HCT116 (cell line): ENCODE data around the gene CNTFR. TPM values are rescaled to one million over a fixed set of nuclear protein-coding genes. Genes with fewer than 3 reads are reported as not detected.

Experiments
- ATAC-seq: fragments of 200-7000 bp; cut with Tn5 transposase; 2 replicates; pipeline ENCODE4 v1.9.1; 2020; ENCODE audit warnings: mild to moderate bottlenecking, moderate library complexity
- BruUV-seq: library from RNA; stranded (reverse); fragments of 400-500 nt; replicated peaks from 2 replicates; lab custom pipeline; 2021; lab: Mats Ljungman, UMichigan
- CTCF ChIA-PET: fragments of 300-600 bp; sonication (Branson Sonifier 250); formaldehyde crosslinking; loops from one replicate; lab custom pipeline; 2021; ENCODE audit warnings: antibody characterized with exemption; lab: Charles Lee
- POLR2A ChIA-PET: fragments of 300-600, 350-600 bp; sonication (Branson Sonifier 250); formaldehyde crosslinking; loops from one replicate; lab custom pipeline; 2021; ENCODE audit warnings: antibody characterized with exemption; lab: Charles Lee
- RAD21 ChIA-PET, 2 experiments: fragments of 300-600 bp; sonication (Branson Sonifier 250); formaldehyde crosslinking; loops; one replicate each; lab custom pipeline; 2023; ENCODE audit warnings: low total read pairs in 2 of 2; ENCODE audit not compliant: uncharacterized antibody in 2 of 2, unreplicated experiment in 2 of 2, low non-redundant PET in 1 of 2; lab: Charles Lee
- DNase-seq: peaks from one replicate; pipeline ENCODE4 v3.0.0-alpha.2; 2010; ENCODE audit warnings: low read depth, low spot score
- H2AFZ ChIP-seq: fragments of 200-600 bp; shearing (Covaris generic), sonication (generic); 2 replicates; pipeline ENCODE4 v1.6.1; 2017; ENCODE audit warnings: low read depth, mixed run types, mixed read lengths, antibody characterized with exemption, low read length; ENCODE audit not compliant: poor library complexity, severe bottlenecking
- H3K27ac ChIP-seq: 2 replicates; pipeline ENCODE4 v1.5.1; 2012; ENCODE audit warnings: low read depth, low read length
- H3K27me3 ChIP-seq: fragments of 200-600 bp; sonication (generic); 2 replicates; pipeline ENCODE4 v1.6.1; 2016; ENCODE audit warnings: mixed run types, low read length, mixed read lengths; ENCODE audit not compliant: insufficient read depth
- H3K36me3 ChIP-seq, 2 experiments: fragments of 200-500 bp in 1 of 2; fragments of 200-600 bp in 1 of 2; sonication (Bioruptor generic) in 1 of 2; sonication (generic) in 1 of 2; 2 replicates each; pipeline versions ENCODE4 v1.5.1 to v1.6.1; 2014 to 2016; ENCODE audit warnings: low read length in 2 of 2, inconsistent platforms in 1 of 2, mixed read lengths in 1 of 2, mixed run types in 1 of 2; ENCODE audit not compliant: insufficient read depth in 2 of 2, control insufficient read depth in 1 of 2
- H3K4me1 ChIP-seq, 2 experiments: fragments of 200-600 bp in 1 of 2; sonication (generic) in 1 of 2; 2 replicates each; pipeline versions ENCODE4 v1.5.1 to v1.6.1; 2012 to 2017; ENCODE audit warnings: low read length in 2 of 2, inconsistent platforms in 1 of 2, mild to moderate bottlenecking in 1 of 2, mixed read lengths in 1 of 2, mixed run types in 1 of 2, moderate library complexity in 1 of 2; ENCODE audit not compliant: insufficient read depth in 2 of 2, control insufficient read depth in 1 of 2
- H3K4me2 ChIP-seq: fragments of 200-600 bp; sonication (generic); 2 replicates; pipeline ENCODE4 v1.6.1; 2017; ENCODE audit warnings: mixed run types, low read length, mixed read lengths
- H3K4me3 ChIP-seq, 2 experiments: fragments of 200-600 bp in 1 of 2; sonication (generic) in 1 of 2; replicated peaks in 1 of 2; 2 replicates each; pipeline ENCODE4 v1.5.1; 2011 to 2016; ENCODE audit warnings: low read length in 2 of 2, control low read depth in 1 of 2, low read depth in 1 of 2, mild to moderate bottlenecking in 1 of 2, mixed read lengths in 1 of 2, mixed run types in 1 of 2
- H3K79me2 ChIP-seq: fragments of 200-600 bp; sonication (generic); 2 replicates; pipeline ENCODE4 v1.6.1; 2017; ENCODE audit warnings: mild to moderate bottlenecking, mixed run types, low read length, moderate library complexity, mixed read lengths; ENCODE audit not compliant: insufficient read depth
- H3K9ac ChIP-seq: fragments of 200-600 bp; sonication (generic); 2 replicates; pipeline ENCODE4 v1.6.1; 2016; ENCODE audit warnings: low read length, mixed read lengths
- H3K9me2 ChIP-seq: fragments of 200-600 bp; sonication (generic), shearing (Covaris generic); 2 replicates; pipeline ENCODE4 v1.6.1; 2017; ENCODE audit warnings: mixed run types, mild to moderate bottlenecking, moderate library complexity; ENCODE audit not compliant: insufficient read depth
- H3K9me3 ChIP-seq, 2 experiments: fragments of 200-500 bp in 1 of 2; fragments of 200-600 bp in 1 of 2; sonication (Bioruptor generic) in 1 of 2; sonication (generic) in 1 of 2; 2 replicates each; pipeline ENCODE4 v1.6.1; 2014 to 2017; ENCODE audit warnings: low read length in 2 of 2, mixed read lengths in 2 of 2, inconsistent platforms in 1 of 2, low read depth in 1 of 2, mild to moderate bottlenecking in 1 of 2, mixed run types in 1 of 2, moderate library complexity in 1 of 2; ENCODE audit not compliant: control insufficient read depth in 1 of 2, insufficient read depth in 1 of 2
- H4K20me1 ChIP-seq: fragments of 200-600 bp; sonication (generic), shearing (Covaris generic); 2 replicates; pipeline ENCODE4 v1.6.1; 2017; ENCODE audit warnings: mixed run types, mild to moderate bottlenecking, moderate library complexity; ENCODE audit not compliant: insufficient read depth
- CEBPB ChIP-seq: IDR thresholded peaks from 2 replicates; pipeline ENCODE4 v1.6.1; 2012; ENCODE audit warnings: low read depth
- EGR1 ChIP-seq: IDR thresholded peaks from 2 replicates; pipeline ENCODE4 v1.6.1; 2012; ENCODE audit warnings: low read depth
- ELF1 ChIP-seq: IDR thresholded peaks from 2 replicates; pipeline ENCODE4 v1.6.1; 2012; ENCODE audit warnings: low read depth, borderline replicate concordance
- EZH2 ChIP-seq: fragments of 200-600 bp; sonication (generic); IDR thresholded peaks from 2 replicates; pipeline ENCODE4 v1.6.1; 2017; ENCODE audit warnings: antibody characterized with exemption, mixed run types
- EZH2phosphoT487 ChIP-seq: fragments of 200-600 bp; IDR thresholded peaks from 2 replicates; pipeline ENCODE4 v1.6.1; 2018; ENCODE audit warnings: antibody characterized with exemption, borderline replicate concordance
- FOSL1 ChIP-seq: IDR thresholded peaks from 2 replicates; pipeline ENCODE4 v1.6.1; 2012; ENCODE audit warnings: low read depth
- JUND ChIP-seq: IDR thresholded peaks from 2 replicates; pipeline ENCODE4 v1.6.1; 2012
- POLR2AphosphoS5 ChIP-seq: IDR thresholded peaks from 2 replicates; pipeline ENCODE4 v1.6.1; 2011; ENCODE audit warnings: mild to moderate bottlenecking, low read depth, low read length, moderate library complexity
- RAD21 ChIP-seq: IDR thresholded peaks from 2 replicates; pipeline ENCODE4 v1.6.1; 2012; ENCODE audit warnings: low read depth, mild to moderate bottlenecking
- SIN3A ChIP-seq: IDR thresholded peaks from 2 replicates; pipeline ENCODE4 v1.6.1; 2012; ENCODE audit warnings: low read depth
- SRF ChIP-seq: IDR thresholded peaks from 2 replicates; pipeline ENCODE4 v1.6.1; 2012; ENCODE audit warnings: low read depth
- TCF7L2 ChIP-seq: IDR thresholded peaks from 2 replicates; pipeline ENCODE4 v1.7.0; 2011; ENCODE audit warnings: borderline replicate concordance, inconsistent platforms; ENCODE audit not compliant: insufficient read depth, insufficient read length; ENCODE audit errors: extremely low read depth
- YY1 ChIP-seq: IDR thresholded peaks from 2 replicates; pipeline ENCODE4 v1.6.1; 2011; ENCODE audit warnings: low read length, low read depth, moderate library complexity, mild to moderate bottlenecking; ENCODE audit not compliant: insufficient replicate concordance; ENCODE audit errors: extremely low read depth
- ZFX ChIP-seq: fragments of 450-650 bp; IDR thresholded peaks from 2 replicates; pipeline ENCODE4 v1.6.1; 2017
- ZNF274 ChIP-seq: fragments of 200-500 bp; sonication (Bioruptor generic); IDR thresholded peaks from 2 replicates; pipeline ENCODE4 v1.6.1; 2014; ENCODE audit warnings: mild to moderate bottlenecking, low read depth, low read length, inconsistent platforms
- intact Hi-C: fragments of 100-400 bp; cut with micrococcal nuclease; formaldehyde crosslinking; loops from 2 replicates; pipeline ENCODE4 v1.10.0; 2022
- total RNA-seq: library from RNA; stranded (reverse); gene quantifications from one replicate; pipeline ENCODE4 v1.2.1, GENCODE V29; 2021; ENCODE audit not compliant: unreplicated experiment
- TF ChIP-seq, protein P1 (sequence below): IDR thresholded peaks from 2 replicates; pipeline ENCODE4 v1.6.1; 2012; ENCODE audit warnings: low read depth
- TF ChIP-seq, protein P2 (sequence below), 3 experiments: fragments of 200-600 bp in 1 of 3; sonication (generic) in 1 of 3; IDR thresholded peaks in 2 of 3; conservative IDR thresholded peaks in 1 of 3; 2 replicates each; pipeline ENCODE4 v1.5.1; 2012 to 2017; ENCODE audit warnings: low read depth in 2 of 3, low read length in 2 of 3, antibody characterized with exemption in 1 of 3, borderline replicate concordance in 1 of 3, control low read depth in 1 of 3, mild to moderate bottlenecking in 1 of 3, mixed read lengths in 1 of 3, mixed run types in 1 of 3, moderate library complexity in 1 of 3; ENCODE audit not compliant: insufficient read depth in 1 of 3
- TF ChIP-seq, protein P3 (sequence below): IDR thresholded peaks from 2 replicates; pipeline ENCODE4 v1.6.1; 2012
- TF ChIP-seq, protein P4 (sequence below): IDR thresholded peaks from 2 replicates; pipeline ENCODE4 v1.6.1; 2011; ENCODE audit warnings: mild to moderate bottlenecking, low read length, moderate library complexity; ENCODE audit not compliant: insufficient replicate concordance; ENCODE audit errors: extremely low read depth

The CNTFR gene
- total RNA-seq, 1 experiment from 2014 or later: not detected

DNA sequence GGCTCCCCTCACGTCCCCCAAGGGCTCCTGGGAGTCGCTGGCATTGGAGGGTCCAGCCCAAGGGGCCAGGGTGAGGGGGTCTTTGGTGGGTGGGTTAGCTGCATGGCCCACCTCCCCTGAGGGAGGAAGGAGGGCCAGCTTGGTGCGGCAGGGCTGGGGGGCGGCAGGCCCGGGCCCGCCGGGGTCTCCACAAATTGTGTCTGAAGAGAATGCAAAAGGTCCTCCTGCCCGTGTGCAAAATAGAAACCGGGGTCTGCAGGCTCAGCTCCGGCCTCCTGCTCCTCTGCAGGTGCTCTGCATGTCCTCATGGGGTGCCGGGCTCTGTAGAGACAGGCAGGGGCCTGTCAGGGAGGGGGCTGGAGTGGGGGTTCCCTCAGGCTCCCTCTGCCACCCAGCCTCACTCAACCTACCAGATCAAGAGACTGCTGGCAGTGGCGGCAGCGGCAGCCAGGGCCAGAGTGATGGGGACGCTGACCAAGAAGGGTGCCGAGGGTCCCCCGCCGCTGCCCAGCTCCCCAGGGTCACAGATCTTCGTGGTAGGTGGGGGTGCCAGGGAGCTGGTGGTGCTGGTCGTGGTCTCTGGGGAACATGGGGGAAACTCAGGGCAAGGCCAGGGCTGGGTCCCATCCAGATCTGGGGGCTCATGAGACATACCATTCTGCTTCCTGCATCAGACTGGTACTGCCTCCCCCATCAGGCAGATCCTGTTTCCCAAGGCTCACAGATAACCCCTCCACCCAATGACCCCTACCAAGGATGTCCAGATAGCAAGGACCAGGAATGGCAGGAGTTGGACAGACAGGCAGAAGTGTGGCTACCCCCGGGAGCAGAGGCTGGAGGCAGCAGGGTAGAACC is 37.5 kb downstream of the CNTFR start:
- no peak overlapping the region for H2AFZ ChIP-seq
- H3K9me3 ChIP-seq: no peaks in the 10 kb centered on the region
- no peak for DNase-seq
- TF ChIP-seq EZH2phosphoT487 (no peak), EGR1 (no peak), ELF1 (no peak), YY1 (no peak), RAD21 (no peak), ZFX (no peak), CEBPB (no peak), POLR2AphosphoS5 (no peak), FOSL1 (no peak), TCF7L2 (no peak), EZH2 (no peak), SRF (no peak), JUND (no peak), SIN3A (no peak), ZNF274 (no peak)
- TF ChIP-seq, protein P1, sequence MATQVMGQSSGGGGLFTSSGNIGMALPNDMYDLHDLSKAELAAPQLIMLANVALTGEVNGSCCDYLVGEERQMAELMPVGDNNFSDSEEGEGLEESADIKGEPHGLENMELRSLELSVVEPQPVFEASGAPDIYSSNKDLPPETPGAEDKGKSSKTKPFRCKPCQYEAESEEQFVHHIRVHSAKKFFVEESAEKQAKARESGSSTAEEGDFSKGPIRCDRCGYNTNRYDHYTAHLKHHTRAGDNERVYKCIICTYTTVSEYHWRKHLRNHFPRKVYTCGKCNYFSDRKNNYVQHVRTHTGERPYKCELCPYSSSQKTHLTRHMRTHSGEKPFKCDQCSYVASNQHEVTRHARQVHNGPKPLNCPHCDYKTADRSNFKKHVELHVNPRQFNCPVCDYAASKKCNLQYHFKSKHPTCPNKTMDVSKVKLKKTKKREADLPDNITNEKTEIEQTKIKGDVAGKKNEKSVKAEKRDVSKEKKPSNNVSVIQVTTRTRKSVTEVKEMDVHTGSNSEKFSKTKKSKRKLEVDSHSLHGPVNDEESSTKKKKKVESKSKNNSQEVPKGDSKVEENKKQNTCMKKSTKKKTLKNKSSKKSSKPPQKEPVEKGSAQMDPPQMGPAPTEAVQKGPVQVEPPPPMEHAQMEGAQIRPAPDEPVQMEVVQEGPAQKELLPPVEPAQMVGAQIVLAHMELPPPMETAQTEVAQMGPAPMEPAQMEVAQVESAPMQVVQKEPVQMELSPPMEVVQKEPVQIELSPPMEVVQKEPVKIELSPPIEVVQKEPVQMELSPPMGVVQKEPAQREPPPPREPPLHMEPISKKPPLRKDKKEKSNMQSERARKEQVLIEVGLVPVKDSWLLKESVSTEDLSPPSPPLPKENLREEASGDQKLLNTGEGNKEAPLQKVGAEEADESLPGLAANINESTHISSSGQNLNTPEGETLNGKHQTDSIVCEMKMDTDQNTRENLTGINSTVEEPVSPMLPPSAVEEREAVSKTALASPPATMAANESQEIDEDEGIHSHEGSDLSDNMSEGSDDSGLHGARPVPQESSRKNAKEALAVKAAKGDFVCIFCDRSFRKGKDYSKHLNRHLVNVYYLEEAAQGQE: no peak
- TF ChIP-seq, protein P2, sequence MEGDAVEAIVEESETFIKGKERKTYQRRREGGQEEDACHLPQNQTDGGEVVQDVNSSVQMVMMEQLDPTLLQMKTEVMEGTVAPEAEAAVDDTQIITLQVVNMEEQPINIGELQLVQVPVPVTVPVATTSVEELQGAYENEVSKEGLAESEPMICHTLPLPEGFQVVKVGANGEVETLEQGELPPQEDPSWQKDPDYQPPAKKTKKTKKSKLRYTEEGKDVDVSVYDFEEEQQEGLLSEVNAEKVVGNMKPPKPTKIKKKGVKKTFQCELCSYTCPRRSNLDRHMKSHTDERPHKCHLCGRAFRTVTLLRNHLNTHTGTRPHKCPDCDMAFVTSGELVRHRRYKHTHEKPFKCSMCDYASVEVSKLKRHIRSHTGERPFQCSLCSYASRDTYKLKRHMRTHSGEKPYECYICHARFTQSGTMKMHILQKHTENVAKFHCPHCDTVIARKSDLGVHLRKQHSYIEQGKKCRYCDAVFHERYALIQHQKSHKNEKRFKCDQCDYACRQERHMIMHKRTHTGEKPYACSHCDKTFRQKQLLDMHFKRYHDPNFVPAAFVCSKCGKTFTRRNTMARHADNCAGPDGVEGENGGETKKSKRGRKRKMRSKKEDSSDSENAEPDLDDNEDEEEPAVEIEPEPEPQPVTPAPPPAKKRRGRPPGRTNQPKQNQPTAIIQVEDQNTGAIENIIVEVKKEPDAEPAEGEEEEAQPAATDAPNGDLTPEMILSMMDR (IDR thresholded peaks at IDR 0.05 in 2 of 3, conservative IDR thresholded peaks at IDR 0.05 in 1 of 3; ENCODE audit: borderline replicate concordance in 1 of 3, insufficient read depth in 1 of 3, low read depth in 2 of 3, low read length in 2 of 3): no peak
- TF ChIP-seq, protein P3, sequence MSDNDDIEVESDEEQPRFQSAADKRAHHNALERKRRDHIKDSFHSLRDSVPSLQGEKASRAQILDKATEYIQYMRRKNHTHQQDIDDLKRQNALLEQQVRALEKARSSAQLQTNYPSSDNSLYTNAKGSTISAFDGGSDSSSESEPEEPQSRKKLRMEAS: no peak
- TF ChIP-seq, protein P4, sequence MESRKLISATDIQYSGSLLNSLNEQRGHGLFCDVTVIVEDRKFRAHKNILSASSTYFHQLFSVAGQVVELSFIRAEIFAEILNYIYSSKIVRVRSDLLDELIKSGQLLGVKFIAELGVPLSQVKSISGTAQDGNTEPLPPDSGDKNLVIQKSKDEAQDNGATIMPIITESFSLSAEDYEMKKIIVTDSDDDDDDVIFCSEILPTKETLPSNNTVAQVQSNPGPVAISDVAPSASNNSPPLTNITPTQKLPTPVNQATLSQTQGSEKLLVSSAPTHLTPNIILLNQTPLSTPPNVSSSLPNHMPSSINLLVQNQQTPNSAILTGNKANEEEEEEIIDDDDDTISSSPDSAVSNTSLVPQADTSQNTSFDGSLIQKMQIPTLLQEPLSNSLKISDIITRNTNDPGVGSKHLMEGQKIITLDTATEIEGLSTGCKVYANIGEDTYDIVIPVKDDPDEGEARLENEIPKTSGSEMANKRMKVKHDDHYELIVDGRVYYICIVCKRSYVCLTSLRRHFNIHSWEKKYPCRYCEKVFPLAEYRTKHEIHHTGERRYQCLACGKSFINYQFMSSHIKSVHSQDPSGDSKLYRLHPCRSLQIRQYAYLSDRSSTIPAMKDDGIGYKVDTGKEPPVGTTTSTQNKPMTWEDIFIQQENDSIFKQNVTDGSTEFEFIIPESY: no peak
- TF ChIP-seq, all 23 proteins: peak for 0
- Histone ChIP-seq H4K20me1 (no peaks in the 10 kb centered on the region), H3K9ac (no peak overlapping the region), H3K4me3 (no peak overlapping the region), H3K4me1 (peaks cover 0 to 4% of the 10 kb centered on the region in 2 experiments; a peak in 1 of 4 replicates), H3K27me3 (no peaks in the 10 kb centered on the region), H3K4me2 (no peak overlapping the region), H3K9me2 (no peaks in the 10 kb centered on the region), H3K36me3 (no peaks in the 10 kb centered on the region), H3K79me2 (no peaks in the 10 kb centered on the region), H3K27ac (no peak overlapping the region)
- intact Hi-C loops: no loop called here
- no TSS peak for BruUV-seq
- ATAC-seq: no peak
- ChIA-PET POLR2A (no interaction called here), CTCF (no interaction called here), RAD21 (interaction anchor here in 1 of 2 experiments (1.1 kb wide), 1 partner anchor 52 kb away, joined by 3 read pairs; no protein-coding TSS in a partner anchor)
